ENCODE results near the gene OSBPL3.

Gene OSBPL3

DNA sequence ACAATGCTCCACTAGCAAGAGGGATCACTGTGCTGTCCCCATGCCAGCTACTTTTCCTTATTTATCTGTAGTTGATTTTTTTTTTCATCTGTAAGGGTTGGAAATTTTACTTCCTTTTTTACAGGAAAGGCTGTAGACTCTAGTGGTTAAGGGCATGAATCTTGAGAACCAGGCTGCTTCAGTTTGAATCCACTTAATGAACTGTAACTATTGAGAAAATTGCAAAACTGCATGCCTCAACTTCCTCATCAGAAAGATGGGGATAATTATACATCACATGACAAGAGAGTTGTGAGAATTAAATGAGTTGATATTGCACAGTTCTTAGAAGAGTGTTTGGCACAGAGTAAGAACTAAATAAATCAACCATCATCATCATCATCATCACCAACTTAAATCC is 116.4 kb downstream of the OSBPL3 start:
- DNase-seq (ENCODE audit: low spot score) = no peak
- TF ChIP-seq, protein P1, sequence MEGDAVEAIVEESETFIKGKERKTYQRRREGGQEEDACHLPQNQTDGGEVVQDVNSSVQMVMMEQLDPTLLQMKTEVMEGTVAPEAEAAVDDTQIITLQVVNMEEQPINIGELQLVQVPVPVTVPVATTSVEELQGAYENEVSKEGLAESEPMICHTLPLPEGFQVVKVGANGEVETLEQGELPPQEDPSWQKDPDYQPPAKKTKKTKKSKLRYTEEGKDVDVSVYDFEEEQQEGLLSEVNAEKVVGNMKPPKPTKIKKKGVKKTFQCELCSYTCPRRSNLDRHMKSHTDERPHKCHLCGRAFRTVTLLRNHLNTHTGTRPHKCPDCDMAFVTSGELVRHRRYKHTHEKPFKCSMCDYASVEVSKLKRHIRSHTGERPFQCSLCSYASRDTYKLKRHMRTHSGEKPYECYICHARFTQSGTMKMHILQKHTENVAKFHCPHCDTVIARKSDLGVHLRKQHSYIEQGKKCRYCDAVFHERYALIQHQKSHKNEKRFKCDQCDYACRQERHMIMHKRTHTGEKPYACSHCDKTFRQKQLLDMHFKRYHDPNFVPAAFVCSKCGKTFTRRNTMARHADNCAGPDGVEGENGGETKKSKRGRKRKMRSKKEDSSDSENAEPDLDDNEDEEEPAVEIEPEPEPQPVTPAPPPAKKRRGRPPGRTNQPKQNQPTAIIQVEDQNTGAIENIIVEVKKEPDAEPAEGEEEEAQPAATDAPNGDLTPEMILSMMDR (IDR thresholded peaks at IDR 0.05; ENCODE audit: extremely low read depth, missing control alignments) = no peak

DNA sequence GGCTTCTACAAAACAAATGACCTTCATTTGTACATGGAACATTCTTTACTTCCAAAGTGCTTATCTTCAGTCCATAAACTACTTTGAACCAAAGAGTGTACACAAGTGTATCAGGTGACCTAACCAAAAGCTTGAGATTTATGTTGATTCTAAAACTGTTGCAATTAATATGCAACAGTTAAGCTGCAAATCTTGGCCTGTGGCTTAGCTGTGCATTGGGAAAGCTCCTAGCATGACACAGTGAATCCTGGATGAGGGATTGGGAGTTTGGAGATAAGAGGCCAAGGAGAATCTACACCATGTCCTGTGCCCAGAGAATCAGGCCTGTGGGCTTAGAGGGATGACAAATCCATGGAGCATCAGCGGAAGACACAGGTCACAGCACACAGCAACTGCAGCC is 117.5 kb downstream of the OSBPL3 start:
- DNase-seq (ENCODE audit: low spot score) = no peak
- TF ChIP-seq, protein P1 (IDR thresholded peaks at IDR 0.05; ENCODE audit: extremely low read depth, missing control alignments) = no peak

DNA sequence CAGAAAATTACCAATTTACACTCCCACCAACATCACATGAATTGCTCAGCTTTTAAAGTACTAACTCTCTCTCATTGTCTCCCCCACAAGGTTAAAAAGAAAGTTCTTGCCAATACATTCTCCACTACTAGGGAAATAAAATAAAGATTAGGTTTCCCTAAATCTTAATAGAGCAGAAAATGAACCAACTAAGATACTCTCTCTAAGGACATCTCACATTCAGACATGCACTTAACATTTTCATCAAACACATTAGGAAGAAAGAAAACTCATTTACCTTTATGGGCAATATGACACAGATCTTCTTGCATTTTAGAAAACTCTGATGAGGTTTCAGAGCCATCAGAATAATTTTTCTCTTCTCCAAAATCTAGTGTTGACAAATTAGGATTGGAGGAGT is 118.6 kb downstream of the OSBPL3 start:
- TF ChIP-seq, protein P1 (IDR thresholded peaks at IDR 0.05; ENCODE audit: extremely low read depth, missing control alignments) = no peak
- DNase-seq (ENCODE audit: low spot score) = no peak

DNA sequence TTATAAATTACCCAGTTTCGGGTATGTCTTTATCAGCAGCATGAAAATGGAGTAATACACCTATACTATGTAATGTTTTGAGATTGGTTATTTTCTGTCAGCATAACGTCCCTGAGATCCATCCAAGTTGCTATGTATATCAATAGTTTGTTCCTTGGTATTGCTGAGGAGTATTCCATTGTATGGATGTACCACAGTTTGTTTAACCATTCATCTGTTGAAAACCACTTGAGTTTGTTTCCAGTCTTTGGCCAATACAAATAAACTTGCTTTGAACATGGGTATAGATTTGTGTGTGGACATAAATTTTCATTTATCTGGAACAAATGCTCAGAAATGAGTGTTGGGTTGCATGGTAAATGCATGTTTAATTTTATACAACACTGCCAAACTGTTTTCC is 119.4 kb downstream of the OSBPL3 start:
- DNase-seq (ENCODE audit: low spot score) = no peak
- TF ChIP-seq, protein P1 (IDR thresholded peaks at IDR 0.05; ENCODE audit: extremely low read depth, missing control alignments) = no peak

DNA sequence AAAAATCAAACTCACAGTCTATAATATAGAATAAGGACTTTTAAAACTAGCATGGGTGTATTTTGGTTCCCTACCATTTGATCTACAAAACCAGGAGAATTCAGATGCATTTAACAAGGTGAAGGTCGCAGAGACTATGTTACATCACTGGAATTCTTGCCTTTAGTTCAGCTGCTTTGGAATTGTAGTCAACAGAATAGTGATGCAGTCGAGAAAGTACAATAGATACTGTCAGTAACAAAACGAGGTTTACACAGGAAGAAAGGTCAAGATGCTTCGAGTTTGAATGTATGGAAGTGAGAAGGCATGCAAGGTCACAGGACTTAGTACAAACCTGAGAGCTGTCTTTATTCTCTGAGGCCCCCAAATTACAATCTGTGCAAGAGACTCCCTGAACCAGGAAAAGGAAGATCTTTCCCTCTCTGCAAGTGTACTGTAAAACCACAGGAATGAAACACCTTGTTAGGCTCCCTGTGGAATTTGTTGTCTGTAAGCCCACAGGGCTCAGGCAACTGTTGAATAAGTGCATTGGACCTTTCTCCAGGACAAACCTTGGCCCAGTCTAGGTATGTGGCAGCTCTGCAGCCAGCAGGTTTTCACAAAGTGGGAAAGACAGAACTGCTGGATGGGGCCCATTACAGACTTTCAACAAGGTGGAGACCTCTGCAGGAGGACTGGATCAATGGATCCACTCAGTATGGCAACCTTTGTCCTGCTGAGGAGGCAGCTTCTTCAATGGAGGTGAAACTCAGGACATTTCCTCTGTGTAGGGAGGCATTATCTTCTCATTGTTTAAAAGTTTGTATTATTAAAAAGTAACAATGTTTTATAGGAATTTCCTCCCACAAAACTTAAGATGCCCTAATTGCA is 121.6 kb downstream of the OSBPL3 start:
- TF ChIP-seq, protein P1 (IDR thresholded peaks at IDR 0.05; ENCODE audit: extremely low read depth, missing control alignments) = no peak

DNA sequence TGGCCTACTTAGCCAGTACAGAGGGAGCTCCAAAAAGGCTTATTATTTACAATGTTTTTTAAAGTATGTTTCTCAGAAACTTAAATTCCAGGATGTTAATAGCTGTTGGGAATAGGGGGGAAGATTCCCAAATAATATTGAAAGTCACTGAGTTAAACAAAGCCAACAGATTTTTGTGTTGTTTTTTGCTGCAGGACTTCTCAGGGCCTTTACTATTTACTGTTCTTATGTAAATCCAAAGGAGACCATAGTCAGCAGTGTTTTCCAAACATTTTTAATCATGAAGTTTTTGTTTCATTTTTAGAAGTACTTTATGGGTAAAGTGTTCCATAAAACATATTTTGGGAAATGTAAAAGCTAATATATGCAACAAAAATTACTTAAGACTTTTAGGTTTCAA is 122.4 kb downstream of the OSBPL3 start:
- no peak for DNase-seq (ENCODE audit: low spot score)
- TF ChIP-seq, protein P1 (IDR thresholded peaks at IDR 0.05; ENCODE audit: extremely low read depth, missing control alignments) = no peak

More for the DNA sequence above, 121.6 kb downstream of the OSBPL3 start:
- no peak for DNase-seq (ENCODE audit: low spot score)

DNA sequence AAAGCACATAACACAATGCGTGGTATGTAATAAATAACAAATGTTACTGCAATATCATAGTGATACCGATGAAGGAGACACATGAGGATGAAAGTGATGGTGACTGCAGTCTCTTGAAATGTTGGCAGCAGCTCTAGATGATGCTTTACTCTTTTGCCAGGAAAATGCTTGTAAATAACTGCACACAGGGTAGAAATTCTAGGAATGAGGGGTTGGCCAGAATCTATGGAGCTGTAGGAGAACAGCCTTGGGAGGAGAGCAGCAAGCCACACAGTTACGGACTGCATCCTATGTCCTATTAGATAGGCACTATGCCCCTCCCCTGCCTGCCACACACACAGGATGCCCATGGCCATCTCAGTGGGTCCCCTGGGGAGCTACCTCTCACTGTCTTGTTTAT is 125.1 kb downstream of the OSBPL3 start:
- TF ChIP-seq, protein P1 (IDR thresholded peaks at IDR 0.05; ENCODE audit: extremely low read depth, missing control alignments) = no peak

More for the DNA sequence above, 125.1 kb downstream of the OSBPL3 start:
- no peak for DNase-seq (ENCODE audit: low spot score)
